ENCODE results near the gene PLGRKT.
"Not testable (repeated sequence)": the region's sequence is repeated elsewhere in the genome, so short reads cannot be mapped to it uniquely, and the experiment has no call there.

PLGRKT gene

DNA sequence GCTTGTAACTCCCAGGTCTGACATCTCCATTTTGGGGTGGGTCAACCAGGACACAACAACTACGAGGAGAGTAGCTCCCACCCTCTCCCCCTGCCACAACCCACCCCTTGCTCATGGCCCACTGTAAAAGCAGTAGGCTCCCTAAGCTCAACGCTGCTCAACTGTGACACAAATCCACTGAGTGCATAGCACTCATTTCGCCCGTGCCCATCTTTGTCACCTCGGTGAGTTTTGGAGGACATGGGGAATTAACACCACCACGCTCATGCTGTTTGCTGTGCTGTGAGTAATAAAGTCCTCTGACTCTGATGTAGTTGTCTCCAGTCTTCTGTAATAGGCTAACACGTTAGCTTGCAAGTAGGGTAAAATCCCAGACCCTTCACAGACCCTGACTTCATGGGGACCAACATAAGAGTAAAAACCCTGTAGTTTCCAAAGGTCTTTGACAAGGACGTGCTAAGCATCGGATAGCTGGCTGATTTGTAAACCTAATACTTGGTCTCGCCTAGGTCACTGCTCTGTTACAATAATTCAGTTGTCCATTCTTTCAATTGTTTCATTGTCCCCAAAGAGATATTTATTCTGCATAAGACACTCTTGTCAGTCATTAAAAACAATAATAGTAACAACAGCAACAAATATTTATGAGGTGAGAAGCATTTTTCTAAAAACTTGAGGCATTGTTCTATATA lies 7.7 kb downstream of the PLGRKT start:
- DNase-seq, result no peak

DNA sequence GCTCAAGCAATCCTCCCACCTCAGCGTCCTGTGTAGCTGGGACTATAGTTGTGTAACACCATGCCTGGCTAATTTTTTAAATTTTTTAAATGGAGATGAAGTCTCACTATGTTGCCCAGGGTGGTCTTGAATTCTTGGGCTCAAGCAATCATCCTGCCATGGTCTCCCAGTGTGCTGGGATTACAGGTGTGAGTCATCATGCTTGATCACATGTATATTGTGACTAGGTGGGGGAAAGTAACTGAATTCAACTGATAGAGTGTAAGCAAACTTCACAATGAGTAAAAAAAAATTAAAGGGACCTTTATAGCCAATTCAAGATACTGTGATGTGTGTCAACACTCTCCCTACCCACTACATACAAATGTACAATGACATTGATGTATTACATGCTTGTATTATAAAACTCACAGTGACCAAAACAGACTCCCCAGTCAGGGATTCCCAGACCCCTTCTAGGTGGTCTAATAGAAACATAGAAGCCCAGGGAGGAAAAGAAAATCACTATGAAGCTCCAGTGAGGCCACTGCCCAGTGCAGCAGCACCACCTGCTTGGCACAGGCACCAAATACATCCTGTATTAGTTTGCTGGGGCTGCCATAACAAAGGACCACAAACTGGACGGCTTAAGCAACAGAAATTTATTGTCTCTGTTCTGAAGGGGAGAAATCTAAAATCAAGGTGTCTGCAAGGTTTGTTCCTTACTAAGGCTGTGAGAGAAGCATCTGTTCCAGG lies 8.8 kb downstream of the PLGRKT start:
- DNase-seq, result no peak

DNA sequence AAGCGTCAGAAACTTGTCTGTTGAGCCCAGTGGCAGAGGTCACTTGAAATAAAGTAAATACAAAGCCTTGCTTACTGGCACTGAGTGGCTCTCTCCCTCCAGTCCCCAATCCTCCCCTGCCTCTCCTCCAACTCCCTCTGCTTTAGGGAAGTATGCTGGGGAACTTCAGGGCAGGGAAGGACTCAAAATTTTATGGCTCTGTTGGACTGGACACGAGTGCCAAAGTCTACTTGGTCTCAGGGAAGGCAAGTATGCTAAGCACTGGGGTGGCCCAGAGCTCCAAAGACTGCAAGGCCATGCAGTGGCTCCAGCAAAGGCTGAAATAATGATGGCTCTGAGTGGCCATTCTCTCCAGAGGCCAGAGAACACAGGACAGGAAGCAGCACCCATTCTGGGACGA lies 9.6 kb downstream of the PLGRKT start:
- DNase-seq, result no peak

DNA sequence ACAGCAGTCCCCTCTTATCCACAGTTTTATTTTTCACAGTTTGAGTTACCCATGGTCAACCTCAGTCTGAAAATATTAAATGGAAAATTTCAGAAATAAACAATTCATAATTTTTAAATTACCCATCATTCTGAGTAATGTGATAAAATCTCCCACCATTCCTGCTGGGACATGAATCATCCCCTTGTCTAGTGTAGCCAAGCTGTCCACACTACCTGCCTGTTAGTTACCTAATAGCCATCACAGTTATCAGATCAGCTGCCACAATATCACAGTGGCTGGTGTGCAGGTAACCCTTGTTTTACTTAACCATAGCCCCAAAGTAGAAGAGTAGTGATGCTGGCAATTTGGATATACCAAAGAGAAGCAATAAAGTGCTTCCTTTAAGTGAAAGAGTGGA lies 10.7 kb downstream of the PLGRKT start:
- no peak for DNase-seq

DNA sequence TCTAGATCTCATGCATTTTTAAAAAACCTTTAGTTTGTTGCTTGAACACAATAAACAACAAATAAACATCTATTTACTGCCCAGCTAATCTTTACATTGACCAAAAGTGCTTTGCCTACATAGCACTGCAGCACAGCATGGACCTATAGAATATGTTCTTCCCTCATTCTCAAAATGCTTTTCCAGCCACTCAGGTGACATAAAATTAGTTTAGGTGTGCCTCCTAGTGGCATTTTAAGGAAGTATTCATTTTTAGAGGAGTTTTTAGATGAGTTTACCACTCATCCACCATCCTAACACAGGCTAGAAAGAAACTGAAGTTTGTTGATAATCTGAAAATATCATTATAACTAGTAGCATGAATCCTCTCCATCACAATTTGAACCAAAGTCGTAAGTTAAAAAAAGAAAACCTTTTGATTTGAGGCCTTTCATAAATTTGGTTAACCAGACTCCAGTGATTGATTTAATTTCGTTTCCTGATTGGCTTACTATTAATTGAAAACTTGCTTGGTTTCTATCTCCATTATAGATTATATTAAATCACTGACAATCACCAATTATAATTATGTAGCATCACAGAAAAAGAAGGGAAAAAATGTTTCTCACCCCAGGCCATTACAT lies 12.6 kb downstream of the PLGRKT start:
- DNase-seq, result no peak

DNA sequence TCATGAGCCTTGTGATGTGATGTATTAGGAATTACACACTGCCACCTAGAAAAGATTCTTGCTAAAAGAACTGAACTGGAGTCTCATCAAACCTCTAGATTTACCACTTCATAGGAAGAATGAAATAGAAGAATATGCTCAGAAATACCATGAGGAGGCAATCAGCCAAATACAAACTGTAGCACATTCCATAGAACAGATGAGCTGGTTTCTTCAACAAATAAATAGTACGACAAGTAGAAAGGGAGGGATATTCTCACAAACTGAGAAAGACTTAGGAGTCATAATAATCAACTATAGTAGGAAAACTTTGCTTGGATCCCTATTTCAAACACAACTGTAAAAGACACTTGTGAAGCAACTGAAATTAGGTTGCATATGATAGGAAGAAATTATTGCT lies 15.4 kb downstream of the PLGRKT start:
- no peak for DNase-seq

DNA sequence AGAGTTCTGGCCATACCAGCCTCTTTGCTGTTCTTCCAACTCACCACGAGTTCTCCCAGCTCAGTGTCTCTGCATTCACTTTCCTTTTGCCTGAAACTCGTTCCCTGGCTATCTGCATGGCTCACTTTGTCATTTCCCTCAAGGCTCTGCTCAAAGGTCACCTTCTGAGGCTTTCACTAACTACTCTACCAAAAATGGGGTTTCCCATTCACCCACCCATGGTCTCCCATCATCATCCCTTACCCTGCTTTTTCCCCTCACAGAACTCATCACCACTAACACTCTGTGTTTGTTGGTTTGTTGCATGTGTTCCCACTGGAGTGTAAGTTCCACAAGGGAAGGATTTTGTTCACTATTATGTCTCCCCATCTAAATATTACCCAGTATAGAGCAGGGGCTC lies 16.6 kb downstream of the PLGRKT start:
- no peak for DNase-seq

DNA sequence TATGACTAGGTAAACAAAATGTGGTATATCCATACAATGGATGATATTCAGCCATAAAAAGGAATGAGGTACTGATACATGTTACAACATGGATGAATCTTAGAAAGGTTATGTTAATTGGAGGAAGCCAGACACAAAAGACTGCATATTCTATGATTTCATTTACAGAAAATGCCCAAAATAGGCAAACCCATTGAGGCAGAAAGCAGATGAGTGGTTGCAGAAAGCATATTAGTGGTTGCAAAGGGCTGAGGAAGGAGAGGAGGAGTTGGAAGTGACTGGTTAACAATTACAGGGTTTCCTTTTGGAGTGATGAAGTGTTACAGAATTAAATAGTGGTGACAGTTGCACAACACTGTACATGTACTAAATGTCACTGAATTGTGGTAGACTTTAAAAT lies 17.7 kb downstream of the PLGRKT start:
- no peak for DNase-seq

DNA sequence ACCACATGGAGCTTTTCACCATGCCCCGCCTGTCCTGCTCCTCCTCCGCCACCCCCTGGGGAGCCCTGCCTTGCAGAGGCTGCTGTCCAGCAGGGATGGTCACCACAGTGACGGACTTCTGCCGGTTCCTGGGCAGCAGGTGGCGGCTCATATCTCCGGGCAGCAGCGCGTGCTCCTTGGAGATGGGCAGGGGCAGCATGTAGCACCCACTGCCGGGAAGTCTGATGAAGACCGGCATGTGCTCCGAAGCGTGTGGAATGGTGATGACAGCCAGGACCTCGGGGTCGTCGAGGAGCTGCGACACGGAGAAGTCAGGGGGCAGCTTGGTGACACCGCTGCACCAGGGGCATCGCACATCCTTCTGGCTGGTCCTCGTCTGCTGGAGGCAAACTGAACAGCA lies 19.2 kb downstream of the PLGRKT start:
- no peak for DNase-seq

DNA sequence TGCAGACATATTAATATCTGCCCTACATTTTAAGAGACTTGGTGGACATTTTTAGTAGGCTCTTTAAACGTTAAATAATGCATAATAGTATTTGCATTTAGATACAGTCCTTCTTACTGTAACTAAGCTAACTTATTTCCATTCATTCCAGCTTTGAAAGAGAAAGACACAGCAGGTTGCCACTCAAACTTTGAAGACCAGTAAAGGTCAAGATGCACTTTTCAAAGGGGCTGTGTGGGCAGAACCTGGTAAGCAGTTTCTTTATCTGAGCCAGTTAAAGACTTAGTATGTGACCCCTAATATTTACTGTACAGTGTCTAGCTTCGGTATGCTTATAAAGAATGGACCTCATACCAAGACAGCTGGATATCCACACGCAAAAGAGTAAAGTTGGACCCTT lies 20.8 kb downstream of the PLGRKT start:
- DNase-seq, result no peak

DNA sequence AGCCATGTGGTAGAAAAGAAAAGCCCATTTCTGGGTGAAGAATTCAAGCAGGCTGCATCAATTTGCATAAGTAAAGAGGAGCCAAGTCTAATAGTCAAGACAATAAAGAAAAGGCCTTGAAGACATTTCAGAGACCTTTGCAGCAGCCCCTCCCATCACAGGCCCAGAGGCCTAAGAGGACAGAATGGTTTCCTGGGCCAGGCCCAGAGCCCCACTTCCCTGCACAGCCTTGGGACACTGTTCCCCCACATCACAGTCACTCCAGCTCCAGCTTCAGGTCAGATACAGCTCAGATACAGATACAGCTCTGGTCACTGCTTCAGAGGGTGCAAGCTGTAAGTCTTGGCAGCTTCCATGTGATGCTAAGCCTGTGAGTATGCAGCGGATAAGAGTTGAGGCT lies 29.1 kb downstream of the PLGRKT start:
- DNase-seq, result no peak

DNA sequence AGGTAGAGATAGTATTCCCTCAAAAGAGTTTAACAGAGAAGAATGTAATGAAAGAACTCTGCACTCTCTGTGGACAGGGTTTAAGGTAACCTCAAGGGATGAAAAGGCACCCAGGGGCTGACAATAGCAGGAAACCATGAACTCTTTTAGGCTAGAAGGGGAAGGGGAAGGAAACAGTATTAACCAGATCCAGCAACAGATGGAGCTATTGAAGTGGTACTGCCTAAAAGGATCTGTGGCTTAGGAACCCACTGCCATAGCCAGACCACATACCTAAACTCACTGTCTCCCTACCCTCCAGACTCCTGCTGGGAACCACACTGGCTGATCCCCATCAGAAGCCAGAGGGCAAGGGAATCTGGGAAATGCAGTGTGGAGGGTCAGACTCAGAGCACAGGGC lies 35.5 kb downstream of the PLGRKT start:
- no peak for DNase-seq

DNA sequence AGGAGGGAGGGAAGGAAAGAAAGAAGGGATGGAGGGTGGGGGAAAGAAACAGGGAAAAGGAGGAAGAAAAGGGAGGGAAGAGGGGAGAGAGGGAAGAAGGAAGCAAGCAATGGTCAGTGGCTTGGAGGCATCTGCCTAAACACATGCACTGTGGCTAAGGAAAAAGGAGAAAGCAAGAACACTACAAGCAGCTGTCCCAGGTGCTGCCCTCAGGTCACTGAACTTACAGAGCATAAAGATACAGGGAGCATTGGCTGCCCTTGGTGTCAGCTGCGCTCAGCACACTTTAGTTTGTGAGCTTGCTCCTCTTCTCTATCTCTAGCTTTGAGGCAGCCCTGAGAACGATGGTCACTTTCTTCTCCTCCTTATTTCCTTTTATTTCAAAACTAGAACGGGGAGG lies 40.2 kb downstream of the PLGRKT start:
- not testable (repeated sequence) for DNase-seq

DNA sequence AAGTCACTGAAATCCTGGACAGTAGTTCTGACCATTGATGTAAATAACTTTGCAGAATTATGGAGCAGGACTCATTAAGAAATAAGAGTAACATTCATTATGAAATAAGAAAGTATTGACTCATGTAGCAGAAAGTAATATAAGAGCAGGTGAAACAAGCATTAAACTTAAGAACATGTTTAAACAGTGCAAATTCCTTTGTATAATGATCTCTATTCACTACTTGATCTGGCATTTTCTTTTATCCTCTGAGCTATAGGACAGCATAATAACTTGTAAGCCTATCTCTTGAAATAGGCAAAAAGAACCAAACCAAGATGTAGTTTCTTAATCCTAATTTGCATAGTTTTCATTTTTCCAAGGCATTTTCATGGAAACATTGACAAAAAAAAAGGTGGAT lies 42.3 kb downstream of the PLGRKT start:
- DNase-seq, result no peak

DNA sequence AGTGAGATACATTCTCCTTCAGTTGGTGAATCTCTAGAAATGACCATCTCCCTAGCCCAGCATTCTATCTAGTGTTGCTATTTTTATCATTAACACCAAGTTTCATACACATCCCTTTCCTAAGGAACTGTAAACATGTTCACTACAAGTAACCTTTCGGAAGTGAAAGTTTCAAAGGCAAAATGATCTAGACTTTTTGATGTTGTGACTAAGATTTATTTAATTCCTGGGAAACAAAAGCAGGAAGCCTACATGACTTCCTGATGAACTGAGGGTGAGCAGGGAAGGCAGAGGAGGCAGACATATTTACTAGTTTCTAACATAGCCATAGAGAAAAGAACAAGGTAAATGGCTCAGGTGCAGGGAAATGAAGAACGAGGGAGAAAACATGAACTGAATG lies 43.7 kb downstream of the PLGRKT start:
- not testable (repeated sequence) for DNase-seq

DNA sequence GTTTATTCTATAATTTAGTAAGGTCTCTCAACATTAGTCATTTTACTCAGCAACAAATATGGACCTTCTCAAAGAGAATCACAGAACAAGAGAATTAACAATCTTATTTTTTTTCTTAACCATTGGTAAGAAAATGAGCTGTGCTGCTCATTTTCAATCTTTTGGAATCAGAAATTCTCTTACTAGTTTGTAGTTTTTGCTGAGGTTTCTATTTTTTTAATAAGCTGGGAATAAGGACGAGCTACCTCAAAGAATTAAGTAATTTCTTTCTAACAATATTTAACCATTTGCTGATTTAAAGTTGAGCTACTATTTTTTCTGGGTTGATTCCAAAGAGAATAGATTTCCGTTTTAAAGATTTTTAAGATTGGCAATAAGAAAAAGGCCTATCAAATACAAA lies 44.2 kb downstream of the PLGRKT start:
- DNase-seq, result no peak

DNA sequence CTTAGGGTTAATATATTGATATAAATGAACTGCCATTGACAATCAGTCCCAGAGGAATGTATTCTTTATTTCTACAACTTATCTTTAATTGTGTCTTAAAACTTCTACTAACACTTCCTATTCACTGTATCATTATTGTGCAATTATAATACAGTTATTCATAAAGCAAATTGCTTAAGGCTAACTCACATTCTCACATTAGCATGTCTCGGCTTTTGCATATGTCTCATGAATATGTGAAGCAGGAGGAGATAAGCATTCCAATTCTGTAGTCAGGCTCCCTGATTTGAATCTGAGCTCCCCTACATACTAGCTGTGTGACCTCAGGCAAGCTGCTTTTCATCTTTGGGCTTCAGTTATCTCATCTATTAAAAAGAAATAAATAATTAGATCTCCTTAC lies 45.4 kb downstream of the PLGRKT start:
- DNase-seq, result no peak

DNA sequence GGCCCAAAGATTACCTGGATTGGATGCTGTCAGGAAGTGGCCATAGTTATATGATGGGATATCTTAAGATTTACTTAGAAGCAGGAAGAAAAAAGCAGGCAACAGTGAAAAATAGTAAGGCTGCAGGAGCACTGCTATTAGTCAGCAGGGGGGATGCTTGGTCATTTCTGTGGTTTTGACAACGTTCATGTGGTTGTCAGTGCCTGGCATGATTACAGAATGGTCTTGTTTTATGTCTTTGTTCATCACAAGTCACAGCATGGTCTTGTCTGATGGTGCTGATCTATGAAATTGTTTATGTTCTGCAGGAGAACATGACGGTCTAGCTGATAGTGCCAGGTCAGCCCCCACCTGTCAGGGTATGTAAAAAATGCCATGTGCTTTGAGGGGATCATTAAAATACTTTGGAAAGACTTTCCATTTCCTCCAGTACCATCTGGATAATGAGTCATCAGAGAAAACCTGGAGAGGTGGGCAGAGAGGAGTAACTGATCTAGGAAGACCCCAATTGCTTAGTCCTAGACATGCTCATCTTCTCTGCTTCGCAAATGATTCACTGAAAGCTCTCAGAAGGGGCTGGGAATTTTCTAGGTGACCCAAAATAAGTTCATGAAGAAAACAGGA lies 48.5 kb downstream of the PLGRKT start:
- no peak for DNase-seq

DNA sequence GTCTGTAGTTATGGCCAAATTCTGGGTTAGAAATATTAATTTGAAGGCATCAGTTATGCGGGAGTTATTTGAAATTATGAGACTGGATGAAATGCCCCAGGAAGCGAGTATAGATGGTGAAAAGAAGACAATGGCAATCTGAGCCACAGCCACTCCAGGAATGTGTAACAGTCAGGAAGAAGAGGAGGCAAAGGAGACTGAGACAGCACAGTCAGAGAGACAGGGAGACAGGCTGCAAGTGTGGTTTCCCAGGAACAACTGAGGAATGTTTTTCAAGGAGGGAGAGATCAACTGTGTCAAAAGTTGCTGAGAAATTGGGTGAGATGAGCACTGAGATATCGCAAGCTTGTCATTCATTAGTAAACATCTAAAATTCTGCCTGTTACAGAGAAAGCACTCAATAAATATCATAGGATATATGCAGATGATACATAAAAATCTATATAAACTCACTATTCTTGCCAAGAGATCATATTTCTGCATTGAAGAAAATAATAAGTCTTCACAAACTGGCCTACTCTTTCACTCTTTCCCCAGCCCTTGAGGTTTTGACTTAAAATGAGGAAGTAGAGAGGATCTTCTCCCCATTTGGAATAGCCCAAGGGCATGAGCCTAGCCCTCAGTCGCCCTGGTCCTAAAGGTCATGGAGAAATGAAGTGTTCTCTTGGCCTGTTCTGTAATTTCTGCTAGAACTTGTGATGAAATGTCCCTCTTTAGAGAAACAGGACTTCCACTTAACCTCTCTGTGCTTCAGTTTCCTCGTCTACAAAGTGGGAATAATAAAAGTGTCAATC lies 49.5 kb downstream of the PLGRKT start:
- DNase-seq, result no peak

DNA sequence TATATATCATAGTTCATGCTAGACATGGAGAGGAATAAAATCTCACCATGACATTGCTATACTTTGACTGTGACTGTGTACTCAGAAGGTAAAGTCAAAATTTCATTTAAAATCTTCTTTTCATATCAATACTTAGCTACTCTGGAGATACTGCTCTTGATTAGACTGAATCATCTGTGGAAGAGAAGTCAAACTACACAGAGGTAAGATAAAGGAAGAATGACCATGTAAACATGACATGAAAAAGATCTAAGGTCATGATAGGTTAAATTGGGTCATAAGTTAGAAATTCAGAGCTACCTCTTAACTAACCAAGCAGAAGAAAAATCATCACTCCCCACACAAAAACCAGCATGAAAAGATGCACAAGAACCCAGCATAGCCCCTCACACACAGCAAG lies 53.3 kb downstream of the PLGRKT start:
- DNase-seq, result no peak

DNA sequence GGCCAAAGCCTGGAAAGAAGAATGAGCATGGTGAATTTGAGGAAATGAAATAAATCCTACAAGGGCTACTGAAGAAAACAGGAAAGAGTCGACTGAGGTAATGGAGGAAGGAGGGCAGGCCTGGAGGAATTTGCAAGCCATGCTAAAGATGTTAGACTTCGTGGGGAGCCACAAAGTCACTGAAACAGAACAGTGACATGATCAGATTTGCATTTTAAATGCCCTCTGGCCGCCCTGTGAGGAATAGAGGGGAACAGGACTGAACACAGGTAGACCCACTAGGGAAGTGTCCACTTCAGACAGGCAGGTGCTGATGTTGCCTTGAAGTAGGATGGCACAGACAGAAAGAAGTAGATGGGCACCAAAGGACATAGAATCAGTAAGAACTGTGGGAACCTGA lies 55.2 kb downstream of the PLGRKT start:
- no peak for DNase-seq

DNA sequence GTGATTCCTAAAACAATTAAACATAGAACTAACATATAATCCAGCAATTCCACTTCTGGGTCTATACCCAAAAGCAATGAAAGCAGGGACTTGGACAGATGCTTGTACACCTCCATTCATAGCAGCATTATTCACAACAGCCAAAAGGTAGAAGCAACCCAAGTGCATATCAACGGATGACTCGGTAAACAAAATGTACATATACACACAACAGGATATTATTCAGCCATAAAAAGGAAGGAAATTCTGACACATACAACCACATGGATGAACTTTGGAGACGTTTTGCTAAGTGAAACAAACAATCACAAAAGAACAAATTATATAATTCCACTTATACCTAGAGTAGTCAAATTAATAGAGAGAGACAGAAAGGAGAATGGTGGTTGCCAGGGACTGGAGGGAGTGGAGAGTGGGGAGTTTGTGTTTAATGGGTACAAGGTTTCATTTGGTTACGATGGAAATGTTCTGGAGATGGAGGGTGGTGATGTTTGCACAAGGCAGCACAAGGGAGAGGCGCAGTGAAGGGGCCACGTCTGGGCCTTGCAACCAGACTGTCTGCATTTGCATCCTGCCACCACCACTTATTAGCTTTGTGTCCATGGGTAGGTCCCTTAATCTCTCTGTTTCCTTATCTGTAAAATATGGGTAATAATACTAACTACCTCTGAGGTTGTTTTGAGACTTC lies 61.8 kb downstream of the PLGRKT start:
- DNase-seq, result no peak

DNA sequence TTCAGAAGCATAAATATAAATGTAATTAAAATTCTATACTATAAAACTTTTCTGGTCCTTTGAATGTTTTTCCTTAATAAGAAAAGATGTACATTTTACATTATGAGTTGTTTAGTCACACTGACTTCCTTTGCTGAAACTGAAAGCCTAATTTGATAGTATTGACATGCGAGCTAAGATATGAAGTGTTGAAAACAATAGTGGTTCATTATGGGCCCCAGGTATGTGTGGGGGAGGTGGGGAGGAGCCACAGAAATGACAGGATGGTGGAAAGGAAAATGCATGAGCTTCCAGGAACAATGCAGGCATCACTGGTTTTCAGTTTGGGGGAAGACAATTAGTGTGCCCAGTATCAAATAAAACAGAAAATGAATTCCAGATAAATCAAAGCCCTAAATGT lies 62.6 kb downstream of the PLGRKT start:
- DNase-seq, result peak; percentile 19
